Choroid plexus epithelial cell (primary cell): ENCODE results near the gene TRIM65.

Experiments
- DNase-seq: peaks from one replicate; pipeline ENCODE4 v3.0.0-alpha.2; 2010; ENCODE audit warnings: low read depth
- H3K4me3 ChIP-seq: 2 replicates; pipeline ENCODE4 v1.5.1; 2011; ENCODE audit warnings: low read depth, mild to moderate bottlenecking, control low read depth, low read length, moderate library complexity
- CTCF ChIP-seq: conservative IDR thresholded peaks from 2 replicates; pipeline ENCODE4 v1.5.1; 2011; ENCODE audit warnings: low read depth, mild to moderate bottlenecking, control low read depth, inconsistent platforms, low read length, moderate library complexity

TRIM65 gene

GRCh38 chr17:75846692-75847613 lies 49.8 kb downstream of the TRIM65 start:
- no peak overlapping the region for H3K4me3 ChIP-seq

DNA sequence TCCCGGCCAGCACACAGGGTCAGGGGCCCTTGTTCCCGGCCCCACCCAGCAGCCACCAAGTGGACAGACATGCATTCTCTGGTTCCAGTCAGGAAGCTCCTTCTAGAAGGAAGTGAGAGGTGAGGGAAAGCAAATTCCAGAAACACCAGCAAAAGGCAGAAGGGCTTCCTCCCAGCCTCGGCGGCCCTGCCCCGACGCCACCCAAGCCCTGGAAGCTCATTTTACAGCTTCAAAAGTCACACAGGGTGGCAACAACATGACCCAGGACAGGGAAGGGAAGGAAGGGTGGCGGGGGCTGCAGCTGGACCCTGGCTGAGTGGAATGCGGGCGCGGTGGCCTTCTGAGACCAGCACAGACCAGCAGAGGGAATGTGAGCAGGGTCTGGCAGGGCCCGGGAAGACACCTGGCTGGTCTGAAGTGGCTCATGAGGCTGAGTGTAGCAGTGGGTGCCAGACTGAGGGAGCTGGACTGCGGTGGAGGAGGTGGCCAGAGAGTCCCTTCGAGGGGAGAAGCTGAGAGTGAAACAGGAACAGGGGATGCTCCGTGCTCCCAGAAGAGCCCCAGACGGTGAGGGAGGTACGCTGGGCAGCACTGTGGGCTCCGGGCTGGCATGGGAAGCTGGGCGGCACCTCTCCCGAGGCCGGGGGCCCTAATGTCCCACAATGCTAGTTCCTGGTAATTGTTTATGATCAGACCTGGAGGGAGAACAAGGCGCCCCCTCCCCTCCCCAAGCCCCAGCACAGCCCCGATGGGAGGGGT lies 50.6 kb downstream of the TRIM65 start:
- DNase-seq: no peak
- no peak overlapping the region for H3K4me3 ChIP-seq
- TF ChIP-seq CTCF: no peak

More at GRCh38 chr17:75846692-75847613, 49.8 kb downstream of the TRIM65 start:
- DNase-seq: no peak
- TF ChIP-seq CTCF: no peak

DNA sequence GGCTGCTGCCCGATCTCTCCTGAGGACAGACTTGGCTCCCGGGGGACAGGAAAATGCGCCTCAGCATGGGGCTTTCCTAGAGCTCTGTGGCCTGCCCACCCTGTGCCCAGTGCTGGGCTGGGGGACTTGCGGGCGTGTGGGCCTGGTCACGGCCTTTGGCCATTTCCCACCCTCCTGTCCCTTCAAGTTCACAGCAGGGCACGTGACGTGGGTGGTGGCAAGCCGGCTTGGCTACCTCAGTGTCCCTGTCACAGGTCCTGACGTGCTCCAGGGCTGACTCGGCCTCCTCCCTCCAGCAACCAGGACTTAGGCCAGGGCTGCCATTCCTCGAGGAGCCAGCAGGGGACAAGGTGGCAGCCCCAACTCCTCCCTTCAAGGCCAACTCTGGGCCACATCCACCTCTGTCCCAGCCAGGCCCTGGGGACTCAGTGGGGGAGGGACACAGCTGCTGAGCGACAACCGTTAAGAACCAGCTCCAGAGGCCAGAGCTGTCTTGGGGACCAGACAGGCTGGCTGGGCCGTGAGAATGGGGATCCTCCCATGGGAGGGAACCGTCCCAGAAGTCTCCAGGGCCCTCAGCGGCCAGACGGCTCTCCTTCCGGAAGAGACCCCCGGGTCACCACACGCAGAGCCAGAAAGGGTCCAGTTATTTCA lies 51.6 kb downstream of the TRIM65 start:
- no peak overlapping the region for H3K4me3 ChIP-seq
- peak; percentile 71 for DNase-seq
- peak; percentile 72 for TF ChIP-seq CTCF

GRCh38 chr17:75844530-75845057 lies 52.2 kb downstream of the TRIM65 start:
- H3K4me3 ChIP-seq: no peak overlapping the region
- peak; percentile 14 for DNase-seq
- no peak for TF ChIP-seq CTCF

DNA sequence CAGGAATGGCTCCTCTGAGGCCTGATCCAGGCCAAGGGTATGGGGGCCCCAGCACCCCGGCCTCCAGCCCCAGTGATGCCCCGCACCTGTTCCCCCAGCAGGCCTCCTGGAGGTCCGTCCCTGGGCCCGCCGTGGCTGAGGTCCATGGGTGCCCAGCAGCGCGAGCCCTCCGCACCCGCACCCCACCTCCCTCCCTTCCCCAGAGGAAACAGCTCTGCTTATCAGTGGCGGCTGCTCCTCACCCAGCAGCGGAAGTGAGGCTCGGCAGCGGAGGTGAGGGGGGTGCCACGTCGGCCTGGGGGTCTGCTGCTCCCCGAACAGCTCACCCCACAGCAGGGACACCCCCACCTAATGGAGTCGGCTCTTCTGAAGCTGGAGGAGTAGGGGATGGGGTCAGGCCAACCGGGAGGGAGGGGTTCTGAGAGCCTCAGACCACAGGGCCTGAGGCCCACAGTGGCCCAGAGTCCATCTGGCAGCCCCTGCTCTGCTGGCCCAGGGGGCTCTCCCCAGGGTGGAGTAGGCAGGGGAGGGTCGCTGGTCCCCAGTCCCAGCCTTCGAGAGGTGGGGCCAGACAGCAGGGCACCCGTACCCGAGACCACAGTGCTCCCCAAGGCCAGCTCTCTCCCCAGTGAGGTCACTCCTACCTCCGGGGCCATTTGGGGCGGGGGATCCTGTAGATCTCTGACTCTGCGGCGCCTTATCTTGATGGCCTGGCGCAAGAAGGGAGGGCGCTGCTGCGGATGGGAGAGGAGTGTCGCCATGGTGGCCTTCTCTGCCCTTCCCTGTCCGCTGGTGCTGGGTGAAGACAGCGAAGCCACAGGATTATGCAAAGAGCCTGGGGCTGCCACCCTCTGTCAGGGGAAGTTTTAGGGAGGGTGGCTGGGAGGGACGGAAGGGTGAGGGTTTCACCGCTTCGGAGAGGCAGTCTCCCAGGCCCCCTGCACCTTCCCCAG lies 52.9 kb downstream of the TRIM65 start, which contains the start of gene UNC13D:
Gene UNC13D (minus strand): TSS at position 828 of the 953 bp plus-strand sequence. CDS start 67 bp downstream, at position 761.
- no peak for TF ChIP-seq CTCF
- H3K4me3 ChIP-seq: no peak within 1 kb of the TSS
- no peak for DNase-seq
